HepG2 (cell line): ENCODE results near the gene ZNF79. TPM values are rescaled to one million over a fixed set of nuclear protein-coding genes. Genes with fewer than 3 reads are reported as not detected.

ENCODE experiments used
- ELF1 ChIP-seq: sonication (generic); formaldehyde crosslinking; IDR thresholded peaks from 2 replicates; pipeline ENCODE4 v1.4.0; 2020; ENCODE audit warnings: missing genetic modification reagents
- HCFC1 ChIP-seq: fragments of 150-350 bp; IDR thresholded peaks from 2 replicates; pipeline ENCODE4 v1.6.1; 2014; ENCODE audit warnings: low read depth, low read length
- HES4 ChIP-seq: sonication (generic); formaldehyde crosslinking; IDR thresholded peaks from 2 replicates; pipeline ENCODE4 v1.9.0; 2021; ENCODE audit warnings: mild to moderate bottlenecking, missing genetic modification reagents, borderline replicate concordance
- MED13 ChIP-seq: sonication (generic); formaldehyde crosslinking; IDR thresholded peaks from 2 replicates; pipeline ENCODE4 v1.5.0; 2020; ENCODE audit warnings: missing genetic modification reagents
- NAIF1 ChIP-seq: sonication (generic); formaldehyde crosslinking; IDR thresholded peaks from 2 replicates; pipeline ENCODE4 v1.5.0; 2020; ENCODE audit warnings: mild to moderate bottlenecking, missing genetic modification reagents, borderline replicate concordance
- NKX3-1 ChIP-seq: sonication (generic); formaldehyde crosslinking; IDR thresholded peaks from 2 replicates; pipeline ENCODE4 v1.5.0; 2020; ENCODE audit warnings: missing genetic modification reagents
- PHF20 ChIP-seq: sonication (generic); formaldehyde crosslinking; IDR thresholded peaks from 2 replicates; pipeline ENCODE4 v1.5.0; 2020; ENCODE audit warnings: mild to moderate bottlenecking, missing genetic modification reagents
- SALL2 ChIP-seq: sonication (generic); formaldehyde crosslinking; IDR thresholded peaks from 2 replicates; pipeline ENCODE4 v1.8.1; 2023; ENCODE audit warnings: mild to moderate bottlenecking, missing genetic modification reagents, inconsistent platforms
- SATB2 ChIP-seq: sonication (generic); formaldehyde crosslinking; IDR thresholded peaks from 2 replicates; pipeline ENCODE4 v1.5.0; 2020; ENCODE audit warnings: missing genetic modification reagents
- SP5 ChIP-seq: IDR thresholded peaks from 2 replicates; pipeline ENCODE4 v1.6.1; 2016; ENCODE audit warnings: low read depth, borderline replicate concordance
- TMF1 ChIP-seq: sonication (generic); formaldehyde crosslinking; IDR thresholded peaks from 2 replicates; pipeline ENCODE4 v1.8.1; 2022; ENCODE audit warnings: low read depth, missing genetic modification reagents
- U2AF1 ChIP-seq: fragments of 200-400 bp; formaldehyde crosslinking; optimal IDR thresholded peaks from 2 replicates; pipeline ENCODE3; 2017; ENCODE audit warnings: mild to moderate bottlenecking, low read depth, low read length
- YY1 ChIP-seq: IDR thresholded peaks from 2 replicates; pipeline ENCODE4 v1.6.1; 2011; ENCODE audit warnings: low read length, low read depth, moderate library complexity, mild to moderate bottlenecking; ENCODE audit not compliant: insufficient read depth, insufficient replicate concordance
- ZNF318 ChIP-seq: sonication (generic); formaldehyde crosslinking; IDR thresholded peaks from 2 replicates; pipeline ENCODE4 v1.4.0; 2020; ENCODE audit warnings: mild to moderate bottlenecking, missing genetic modification reagents
- ZNF333 ChIP-seq: sonication (generic); formaldehyde crosslinking; IDR thresholded peaks from 2 replicates; pipeline ENCODE4 v1.4.0; 2020; ENCODE audit warnings: mild to moderate bottlenecking, missing genetic modification reagents, borderline replicate concordance
- ZNF746 ChIP-seq: sonication (generic); formaldehyde crosslinking; IDR thresholded peaks from 2 replicates; pipeline ENCODE4 v1.8.0; 2022; ENCODE audit warnings: mild to moderate bottlenecking, missing genetic modification reagents
- ZNF776 ChIP-seq: sonication (generic); formaldehyde crosslinking; IDR thresholded peaks from 2 replicates; pipeline ENCODE4 v1.4.0; 2020; ENCODE audit warnings: mild to moderate bottlenecking, missing genetic modification reagents
- ZSCAN9 ChIP-seq: IDR thresholded peaks from 2 replicates; pipeline ENCODE4 v1.6.1; 2016; ENCODE audit warnings: borderline replicate concordance
- polyA plus RNA-seq, 8 experiments: library from polyadenylated mRNA; depleted of rRNA in 3 of 8; stranded (reverse) in 7 of 8; unstranded in 1 of 8; fragments of >200 nt; fragmentation: Illumina TruSeq in 4 of 8; extraction: Trizol in 4 of 8; gene quantifications; 2 replicates each; pipeline versions ENCODE4 v1.2.1 to v1.2.3, GENCODE V29; 2011 to 2016; ENCODE audit warnings: low read depth in 4 of 8, missing spikeins in 1 of 8, mixed read lengths in 1 of 8; ENCODE audit not compliant: insufficient read depth in 1 of 8
- total RNA-seq, 5 experiments: library from RNA; depleted of rRNA; stranded (reverse); fragments of >200 nt; fragmentation: Illumina TruSeq; extraction: Trizol; gene quantifications; 2 replicates each; pipeline ENCODE4 v1.2.3, GENCODE V29; 2016; ENCODE audit warnings: low read depth in 1 of 5
- TF ChIP-seq, protein P1 (sequence below): sonication (generic); formaldehyde crosslinking; IDR thresholded peaks from 2 replicates; pipeline ENCODE4 v1.4.0; 2020; ENCODE audit warnings: missing genetic modification reagents, mild to moderate bottlenecking, borderline replicate concordance
- TF ChIP-seq, protein P2 (sequence below): sonication (generic); formaldehyde crosslinking; IDR thresholded peaks from 2 replicates; pipeline ENCODE4 v1.8.1; 2022; ENCODE audit warnings: mild to moderate bottlenecking, missing genetic modification reagents

ZNF79 gene
- total and polyA plus RNA-seq, 2 of the 13 experiments (the other 11 are each of a cell fraction or from before 2014, with no cell fraction given): 3.7 to 8.1 TPM

- TF ChIP-seq, protein P1, sequence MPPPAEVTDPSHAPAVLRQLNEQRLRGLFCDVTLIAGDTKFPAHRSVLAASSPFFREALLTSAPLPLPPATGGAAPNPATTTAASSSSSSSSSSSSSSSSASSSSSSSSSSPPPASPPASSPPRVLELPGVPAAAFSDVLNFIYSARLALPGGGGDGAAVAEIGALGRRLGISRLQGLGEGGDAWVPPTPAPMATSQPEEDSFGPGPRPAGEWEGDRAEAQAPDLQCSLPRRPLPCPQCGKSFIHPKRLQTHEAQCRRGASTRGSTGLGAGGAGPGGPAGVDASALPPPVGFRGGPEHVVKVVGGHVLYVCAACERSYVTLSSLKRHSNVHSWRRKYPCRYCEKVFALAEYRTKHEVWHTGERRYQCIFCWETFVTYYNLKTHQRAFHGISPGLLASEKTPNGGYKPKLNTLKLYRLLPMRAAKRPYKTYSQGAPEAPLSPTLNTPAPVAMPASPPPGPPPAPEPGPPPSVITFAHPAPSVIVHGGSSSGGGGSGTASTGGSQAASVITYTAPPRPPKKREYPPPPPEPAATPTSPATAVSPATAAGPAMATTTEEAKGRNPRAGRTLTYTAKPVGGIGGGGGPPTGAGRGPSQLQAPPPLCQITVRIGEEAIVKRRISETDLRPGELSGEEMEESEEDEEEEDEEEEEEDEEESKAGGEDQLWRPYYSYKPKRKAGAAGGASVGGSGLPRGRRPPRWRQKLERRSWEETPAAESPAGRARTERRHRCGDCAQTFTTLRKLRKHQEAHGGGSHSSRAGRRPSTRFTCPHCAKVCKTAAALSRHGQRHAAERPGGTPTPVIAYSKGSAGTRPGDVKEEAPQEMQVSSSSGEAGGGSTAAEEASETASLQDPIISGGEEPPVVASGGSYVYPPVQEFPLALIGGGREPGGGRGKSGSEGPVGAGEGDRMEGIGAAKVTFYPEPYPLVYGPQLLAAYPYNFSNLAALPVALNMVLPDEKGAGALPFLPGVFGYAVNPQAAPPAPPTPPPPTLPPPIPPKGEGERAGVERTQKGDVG (CRISPR knock-in tag): no peak
- TF ChIP-seq ZNF776 (no peak), ZSCAN9 (peak; percentile 60; the same call in 1 of the 2 replicates), U2AF1 (no peak), ELF1 (peak; percentile 92), NAIF1 (0 out of 2 replicates have a peak, but pooled peaks have one; percentile 37), NKX3-1 (no peak), MED13 (CRISPR knock-in tag) (no peak), HCFC1 (no peak), HES4 (CRISPR knock-in tag) (no peak), TMF1 (CRISPR knock-in tag) (no peak), SALL2 (CRISPR knock-in tag) (no peak), YY1 (no peak), ZNF746 (CRISPR knock-in tag) (peak; percentile 70; the same call in 1 of the 2 replicates), ZNF333 (no peak), PHF20 (CRISPR knock-in tag) (peak; percentile 54; the same call in 1 of the 2 replicates), SATB2 (CRISPR knock-in tag) (no peak), SP5 (no peak), ZNF318 (no peak)
- TF ChIP-seq, protein P2, sequence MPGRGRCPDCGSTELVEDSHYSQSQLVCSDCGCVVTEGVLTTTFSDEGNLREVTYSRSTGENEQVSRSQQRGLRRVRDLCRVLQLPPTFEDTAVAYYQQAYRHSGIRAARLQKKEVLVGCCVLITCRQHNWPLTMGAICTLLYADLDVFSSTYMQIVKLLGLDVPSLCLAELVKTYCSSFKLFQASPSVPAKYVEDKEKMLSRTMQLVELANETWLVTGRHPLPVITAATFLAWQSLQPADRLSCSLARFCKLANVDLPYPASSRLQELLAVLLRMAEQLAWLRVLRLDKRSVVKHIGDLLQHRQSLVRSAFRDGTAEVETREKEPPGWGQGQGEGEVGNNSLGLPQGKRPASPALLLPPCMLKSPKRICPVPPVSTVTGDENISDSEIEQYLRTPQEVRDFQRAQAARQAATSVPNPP (CRISPR knock-in tag): no peak
Measured at GRCh38 chr9:127390563-127390962, 33.6 kb upstream of the ZNF79 start (continued).
